H1 (cell line): ENCODE measurements around the gene GAS6. TPM values are rescaled to one million over a fixed set of nuclear protein-coding genes. Genes with fewer than 3 reads are reported as not detected.

Source experiments
- BACH1 ChIP-seq: IDR thresholded peaks from 2 replicates; pipeline ENCODE4 v1.6.1; 2012; ENCODE audit warnings: low read length, improper control_type of control experiment
- CEBPB ChIP-seq: IDR thresholded peaks from 2 replicates; pipeline ENCODE4 v1.6.1; 2012; ENCODE audit warnings: low read depth, low read length
- CHD7 ChIP-seq: fragments of 300-600 bp; sonication (generic); IDR thresholded peaks from 2 replicates; pipeline ENCODE4 v1.7.1; 2012; ENCODE audit warnings: low read length, moderate library complexity, mild to moderate bottlenecking, inconsistent platforms; ENCODE audit not compliant: insufficient replicate concordance
- NANOG ChIP-seq: IDR thresholded peaks from 2 replicates; pipeline ENCODE4 v1.6.1; 2011; ENCODE audit warnings: low read length, low read depth, mild to moderate bottlenecking, inconsistent platforms; ENCODE audit not compliant: insufficient read depth, poor library complexity, severe bottlenecking
- RBBP5 ChIP-seq: IDR thresholded peaks from 2 replicates; pipeline ENCODE4 v1.7.1; 2012; ENCODE audit warnings: low read depth, mild to moderate bottlenecking, inconsistent platforms, low read length, moderate library complexity, borderline replicate concordance
- RFX5 ChIP-seq: IDR thresholded peaks from 2 replicates; pipeline ENCODE4 v1.6.1; 2011; ENCODE audit warnings: low read depth, low read length, improper control_type of control experiment, borderline replicate concordance
- RXRA ChIP-seq: IDR thresholded peaks from 2 replicates; pipeline ENCODE4 v1.6.1; 2011; ENCODE audit warnings: low read depth, mild to moderate bottlenecking, low read length, moderate library complexity; ENCODE audit not compliant: insufficient read depth
- SAP30 ChIP-seq: fragments of 300-600 bp; sonication (generic); IDR thresholded peaks from 2 replicates; pipeline ENCODE4 v1.7.1; 2012; ENCODE audit warnings: low read length, moderate library complexity, mild to moderate bottlenecking, inconsistent platforms; ENCODE audit not compliant: insufficient read depth, insufficient replicate concordance
- SP4 ChIP-seq: IDR thresholded peaks from 2 replicates; pipeline ENCODE4 v1.6.1; 2012; ENCODE audit warnings: low read length, inconsistent platforms
- TBP ChIP-seq: IDR thresholded peaks from 2 replicates; pipeline ENCODE4 v1.6.1; 2011; ENCODE audit warnings: low read depth, low read length, improper control_type of control experiment
- polyA plus RNA-seq, 7 experiments: library from polyadenylated mRNA; depleted of rRNA in 3 of 7; stranded (reverse) in 5 of 7; unstranded in 2 of 7; fragments of >200 nt in 5 of 7; fragments of 200-250 nt in 2 of 7; gene quantifications; 1 replicate in 5 of 7; 2 replicates in 1 of 7; 4 replicates in 1 of 7; pipeline versions ENCODE4 v1.2.1 to v1.2.3, GENCODE V29; 2011 to 2013; ENCODE audit warnings: missing spikeins in 2 of 7, mixed read lengths in 2 of 7
- total RNA-seq: library from RNA; stranded (reverse); fragmentation: NEBNext Ultra II Directional; extraction: Animal tissue kit (Norgen Biotek cat#: 25700); gene quantifications from 2 replicates; pipeline ENCODE4 v1.2.1, GENCODE V29; 2021

GAS6 gene
- total and polyA plus RNA-seq, 2 of the 8 experiments (the other 6 are each of a cell fraction or from before 2014, with no cell fraction given) = 18.6 to 31.0 TPM

- TF ChIP-seq CHD7 (no peak), TBP (no peak), NANOG (no peak), RBBP5 (no peak), RFX5 (no peak), SAP30 (no peak), CEBPB (no peak), SP4 (no peak), RXRA (no peak), BACH1 (no peak)
Observed at GRCh38 chr13:113823771-113824170, 40.1 kb downstream of the GAS6 start (continued).
